PC-9 (cell line): Measurements from ENCODE around the gene PAN3.

Experiments
- EZH2 ChIP-seq: fragments of 200-600 bp; sonication (generic); IDR thresholded peaks from 2 replicates; pipeline ENCODE4 v1.8.0; 2017; ENCODE audit warnings: antibody characterized with exemption, low read depth
- TF ChIP-seq, protein P1 (sequence below): fragments of 200-600 bp; sonication (generic); conservative IDR thresholded peaks from 2 replicates; pipeline ENCODE4 v1.6.1; 2017; ENCODE audit warnings: mixed run types, antibody characterized with exemption, mild to moderate bottlenecking, moderate library complexity

DNA sequence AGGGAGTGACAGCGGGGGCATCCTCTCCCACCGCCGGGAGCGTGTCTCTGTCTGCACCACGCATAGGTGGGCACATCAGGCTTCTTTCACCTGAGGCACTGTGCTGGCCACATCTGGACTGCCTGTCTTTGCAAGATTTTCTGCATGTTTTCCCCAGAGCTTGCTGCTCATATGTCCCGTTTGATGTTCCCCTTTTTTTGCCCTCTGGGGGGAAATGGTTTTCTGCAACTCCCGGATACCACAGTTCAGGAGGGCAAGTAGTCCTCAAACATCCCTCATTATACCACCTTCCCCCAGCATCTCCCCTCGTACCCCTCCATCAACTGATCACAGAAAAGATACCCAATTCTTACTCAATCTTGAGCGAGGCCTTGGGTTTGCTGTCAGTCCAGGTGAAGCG lies 168.0 kb downstream of the PAN3 start:
- TF ChIP-seq, protein P1, sequence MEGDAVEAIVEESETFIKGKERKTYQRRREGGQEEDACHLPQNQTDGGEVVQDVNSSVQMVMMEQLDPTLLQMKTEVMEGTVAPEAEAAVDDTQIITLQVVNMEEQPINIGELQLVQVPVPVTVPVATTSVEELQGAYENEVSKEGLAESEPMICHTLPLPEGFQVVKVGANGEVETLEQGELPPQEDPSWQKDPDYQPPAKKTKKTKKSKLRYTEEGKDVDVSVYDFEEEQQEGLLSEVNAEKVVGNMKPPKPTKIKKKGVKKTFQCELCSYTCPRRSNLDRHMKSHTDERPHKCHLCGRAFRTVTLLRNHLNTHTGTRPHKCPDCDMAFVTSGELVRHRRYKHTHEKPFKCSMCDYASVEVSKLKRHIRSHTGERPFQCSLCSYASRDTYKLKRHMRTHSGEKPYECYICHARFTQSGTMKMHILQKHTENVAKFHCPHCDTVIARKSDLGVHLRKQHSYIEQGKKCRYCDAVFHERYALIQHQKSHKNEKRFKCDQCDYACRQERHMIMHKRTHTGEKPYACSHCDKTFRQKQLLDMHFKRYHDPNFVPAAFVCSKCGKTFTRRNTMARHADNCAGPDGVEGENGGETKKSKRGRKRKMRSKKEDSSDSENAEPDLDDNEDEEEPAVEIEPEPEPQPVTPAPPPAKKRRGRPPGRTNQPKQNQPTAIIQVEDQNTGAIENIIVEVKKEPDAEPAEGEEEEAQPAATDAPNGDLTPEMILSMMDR: no peak
- TF ChIP-seq EZH2: no peak
